Measurements from ENCODE around the gene CD40.

The CD40 gene

GRCh38 chr20:46074006-46074405 lies 44.1 kb upstream of the CD40 start:
- DNase-seq (ENCODE audit: extremely low read depth, insufficient read length), result no peak
- Histone ChIP-seq H3K36me3 (ENCODE audit: control insufficient read depth, insufficient read depth, low read length) (peaks cover 7% of the 10 kb centered on the region), H3K27me3 (replicated peaks; ENCODE audit: control insufficient read depth, insufficient read depth, low read length) (no peaks in the 10 kb centered on the region), H3K4me3 (replicated peaks; ENCODE audit: low read depth, low read length) (no peak overlapping the region)
- TF ChIP-seq CTCF (IDR thresholded peaks at IDR 0.05; ENCODE audit: insufficient read depth, low read length, poor library complexity, severe bottlenecking), result no peak

- H3K4me3 ChIP-seq (replicated peaks; ENCODE audit: low read depth, low read length), result no peak overlapping the region
- peaks cover 7% of the 10 kb centered on the region for H3K36me3 ChIP-seq (ENCODE audit: control insufficient read depth, insufficient read depth, low read length)
- no peak for TF ChIP-seq CTCF (IDR thresholded peaks at IDR 0.05; ENCODE audit: insufficient read depth, low read length, poor library complexity, severe bottlenecking)
- H3K27me3 ChIP-seq (replicated peaks; ENCODE audit: control insufficient read depth, insufficient read depth, low read length), result no peaks in the 10 kb centered on the region
- DNase-seq (ENCODE audit: extremely low read depth, insufficient read length), result no peak
These were observed 41.3 kb upstream of the CD40 start for GRCh38 chr20:46076806-46077205.

- H3K27me3 ChIP-seq (replicated peaks; ENCODE audit: control insufficient read depth, insufficient read depth, low read length), result no peaks in the 10 kb centered on the region
These were observed 40.3 kb upstream of the CD40 start for GRCh38 chr20:46077642-46078305.

GRCh38 chr20:46078954-46079353 lies 39.2 kb upstream of the CD40 start:
- no peaks in the 10 kb centered on the region for H3K27me3 ChIP-seq (replicated peaks; ENCODE audit: control insufficient read depth, insufficient read depth, low read length)
- TF ChIP-seq CTCF (IDR thresholded peaks at IDR 0.05; ENCODE audit: insufficient read depth, low read length, poor library complexity, severe bottlenecking), result no peak
- peaks cover 4% of the 10 kb centered on the region for H3K36me3 ChIP-seq (ENCODE audit: control insufficient read depth, insufficient read depth, low read length)
- H3K4me3 ChIP-seq (replicated peaks; ENCODE audit: low read depth, low read length), result no peak overlapping the region
- no peak for DNase-seq (ENCODE audit: extremely low read depth, insufficient read length)

More at GRCh38 chr20:46077642-46078305, 40.3 kb upstream of the CD40 start:
- Histone ChIP-seq H3K36me3 (ENCODE audit: control insufficient read depth, insufficient read depth, low read length) (peaks cover 7% of the 10 kb centered on the region), H3K4me3 (replicated peaks; ENCODE audit: low read depth, low read length) (no peak overlapping the region)
- no peak for DNase-seq (ENCODE audit: extremely low read depth, insufficient read length)
- TF ChIP-seq CTCF (IDR thresholded peaks at IDR 0.05; ENCODE audit: insufficient read depth, low read length, poor library complexity, severe bottlenecking), result no peak

- Histone ChIP-seq H3K4me3 (replicated peaks; ENCODE audit: low read depth, low read length) (no peak overlapping the region), H3K36me3 (ENCODE audit: control insufficient read depth, insufficient read depth, low read length) (peaks cover 3% of the 10 kb centered on the region), H3K27me3 (replicated peaks; ENCODE audit: control insufficient read depth, insufficient read depth, low read length) (no peaks in the 10 kb centered on the region)
- no peak for TF ChIP-seq CTCF (IDR thresholded peaks at IDR 0.05; ENCODE audit: insufficient read depth, low read length, poor library complexity, severe bottlenecking)
- DNase-seq (ENCODE audit: extremely low read depth, insufficient read length), result no peak
These were observed 37.0 kb upstream of the CD40 start for GRCh38 chr20:46081074-46081473.

GRCh38 chr20:46083101-46083500 lies 35.0 kb upstream of the CD40 start:
- no peak for TF ChIP-seq CTCF (IDR thresholded peaks at IDR 0.05; ENCODE audit: insufficient read depth, low read length, poor library complexity, severe bottlenecking)
- Histone ChIP-seq H3K27me3 (replicated peaks; ENCODE audit: control insufficient read depth, insufficient read depth, low read length) (no peaks in the 10 kb centered on the region), H3K4me3 (replicated peaks; ENCODE audit: low read depth, low read length) (no peak overlapping the region), H3K36me3 (ENCODE audit: control insufficient read depth, insufficient read depth, low read length) (peaks cover 3% of the 10 kb centered on the region; the same call in 1 of the 2 replicates)
- DNase-seq (ENCODE audit: extremely low read depth, insufficient read length), result no peak
